Pancreas (tissue), 10 donors: ENCODE measurements around the gene TRIP4. TPM values are rescaled to one million over a fixed set of nuclear protein-coding genes. Genes with fewer than 3 reads are reported as not detected.
A peak's percentile ranks its signal among the peaks of the same experiment; 100 is the strongest.

Experiments used
- ATAC-seq, 4 donors: fragments of 200-7000 bp; cut with Tn5 transposase; one replicate each; pipeline versions ENCODE4 v1.8.0 to v1.9.1; 2020; ENCODE audit warnings: mild to moderate bottlenecking in 4 of 4, moderate library complexity in 4 of 4
- DNase-seq, 6 donors: peaks; one replicate each; pipeline ENCODE4 v3.0.0-alpha.2; 2020
- FAIRE-seq: peaks from 2 replicates; lab custom pipeline; 2012; peaks lifted over from hg19 to GRCh38; lab: Jason Lieb, UNC
- H3K27ac ChIP-seq, 4 donors: fragments of 200-600 bp; sonication (generic); 1 replicate in 3 of 4; 2 replicates in 1 of 4; pipeline versions ENCODE4 v1.5.0 to v1.8.0; 2020
- H3K27me3 ChIP-seq, 4 donors: fragments of 200-600 bp; one replicate each; pipeline ENCODE4 v1.8.0; 2021
- H3K36me3 ChIP-seq, 3 donors: fragments of 200-600 bp; sonication (generic) in 1 of 3; one replicate each; pipeline versions ENCODE4 v1.5.0 to v1.8.0; 2020 to 2021
- H3K4me1 ChIP-seq, 3 donors: fragments of 200-600 bp; one replicate each; pipeline ENCODE4 v1.8.0; 2021
- H3K4me3 ChIP-seq, 4 donors: fragments of 200-600 bp; sonication (generic) in 2 of 4; one replicate each; pipeline versions ENCODE4 v1.5.0 to v1.8.0; 2020 to 2021
- H3K9me3 ChIP-seq, 4 donors: fragments of 200-600 bp; one replicate each; pipeline ENCODE4 v1.8.0; 2021
- WGBS, 2 donors: extraction: QIAGEN DNeasy Blood & Tissue Kit; methylation state at CpG; one replicate each; pipeline ENCODE4 v1.1.7; 2013; 5-methylcytosine and 5-hydroxymethylcytosine counted together
- intact Hi-C, 3 donors: fragments of 100-400 bp; cut with DNase I; formaldehyde crosslinking; loops; one replicate each; pipeline versions ENCODE4 v1.11.1 to v1.14.2; 2022
- polyA plus RNA-seq, 2 donors: library from polyadenylated mRNA; stranded (reverse); fragments of 200-250 nt; gene quantifications; one replicate each; pipeline ENCODE4 v1.2.3, GENCODE V29; 2013
- total RNA-seq, 6 donors: library from RNA; stranded (reverse); fragmentation: NEBNext Ultra II Directional in 4 of 6; extraction: Animal tissue kit (Norgen Biotek cat#: 25700) in 4 of 6; gene quantifications; one replicate each; pipeline versions ENCODE4 v1.2.1 to v1.2.4, GENCODE V29; 2021 to 2023
- TF ChIP-seq, protein P1 (sequence below), 4 donors: fragments of 200-600 bp; sonication (generic) in 3 of 4; IDR thresholded peaks; one replicate each; pipeline versions ENCODE4 v1.5.0 to v1.8.0; 2021; ENCODE audit warnings: antibody characterized with exemption in 4 of 4
- donor health status: healthy with polysubstance abuse.
- donor health status: DM: no; HTN: no; CAD: no; lungs with moderate emphysema.
- donor health status: DM: no; HTN: no; CAD: no.
- donor health status: control.
- donor health status: control.
- donor health status: Bipolar disorder and iron deficiency.
- donor health status: DM: yes; HTN: yes; CAD: no.
- donor health status: DM: no; HTN: no; CAD: no.
- donor health status: DM: no; HTN: no; CAD: no.
- donor health status: DM: yes; HTN: yes; CAD: no.

TRIP4 gene
- total and polyA plus RNA-seq, 8 donors = 9.1 to 17.5 (median 11.6) TPM

DNA sequence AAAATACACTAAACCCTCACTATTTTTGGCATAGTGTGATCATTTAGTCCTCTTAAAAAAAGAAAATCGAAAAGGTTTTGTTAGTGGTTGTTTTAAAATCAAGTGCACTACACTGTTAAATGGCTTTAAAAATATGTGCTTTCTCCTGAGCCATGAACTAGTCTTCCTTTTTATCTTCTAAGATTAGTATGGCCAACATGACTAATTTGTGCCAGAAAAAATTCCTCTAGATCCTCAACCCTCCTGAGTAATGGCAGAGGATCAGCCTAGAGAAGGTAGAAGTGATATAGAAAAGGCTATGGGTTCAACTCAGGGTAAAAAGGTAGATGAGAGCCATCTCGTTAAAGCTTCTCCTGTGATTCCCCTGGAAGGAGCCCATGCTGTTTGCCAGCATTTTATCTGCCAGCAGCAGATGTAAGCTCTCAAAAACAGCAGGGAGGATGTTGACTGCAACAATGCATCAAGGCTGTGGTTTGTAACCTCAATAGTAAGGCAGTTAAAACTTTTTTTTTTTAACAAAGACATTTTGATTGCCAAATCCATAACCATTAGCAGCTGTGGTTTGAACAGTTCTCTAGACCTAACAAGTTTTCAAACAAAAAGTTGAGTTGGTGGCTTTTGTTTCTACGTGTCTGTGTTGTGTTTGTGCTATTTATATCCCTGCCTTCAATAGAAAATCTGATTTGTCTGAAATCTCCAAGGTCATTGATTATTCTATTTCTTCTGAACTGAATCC lies 42.5 kb downstream of the TRIP4 start:
- DNase-seq (no peak), ATAC-seq (peak in 3 of 4 donors; percentile 30 to 52 (median 44)), FAIRE-seq (no peak)
- Histone ChIP-seq H3K9me3 (no peaks in the 10 kb centered on the region), H3K36me3 (peaks cover 0 to 13% (median 0%) of the 10 kb centered on the region in 3 donors), H3K4me1 (peaks cover 0 to 9% (median 0%) of the 10 kb centered on the region in 3 donors), H3K4me3 (no peak overlapping the region), H3K27me3 (no peaks in the 10 kb centered on the region), H3K27ac (no peak overlapping the region)
- intact Hi-C loops = loop anchor here in 2 of 3 donors (10.0 kb wide), 3 partner anchors 225 to 255 kb away; no protein-coding TSS in a partner anchor
- 32 to 38% methylated on average over 3 of the region's 3 CpGs for WGBS, 2 donors
- TF ChIP-seq, protein P1, sequence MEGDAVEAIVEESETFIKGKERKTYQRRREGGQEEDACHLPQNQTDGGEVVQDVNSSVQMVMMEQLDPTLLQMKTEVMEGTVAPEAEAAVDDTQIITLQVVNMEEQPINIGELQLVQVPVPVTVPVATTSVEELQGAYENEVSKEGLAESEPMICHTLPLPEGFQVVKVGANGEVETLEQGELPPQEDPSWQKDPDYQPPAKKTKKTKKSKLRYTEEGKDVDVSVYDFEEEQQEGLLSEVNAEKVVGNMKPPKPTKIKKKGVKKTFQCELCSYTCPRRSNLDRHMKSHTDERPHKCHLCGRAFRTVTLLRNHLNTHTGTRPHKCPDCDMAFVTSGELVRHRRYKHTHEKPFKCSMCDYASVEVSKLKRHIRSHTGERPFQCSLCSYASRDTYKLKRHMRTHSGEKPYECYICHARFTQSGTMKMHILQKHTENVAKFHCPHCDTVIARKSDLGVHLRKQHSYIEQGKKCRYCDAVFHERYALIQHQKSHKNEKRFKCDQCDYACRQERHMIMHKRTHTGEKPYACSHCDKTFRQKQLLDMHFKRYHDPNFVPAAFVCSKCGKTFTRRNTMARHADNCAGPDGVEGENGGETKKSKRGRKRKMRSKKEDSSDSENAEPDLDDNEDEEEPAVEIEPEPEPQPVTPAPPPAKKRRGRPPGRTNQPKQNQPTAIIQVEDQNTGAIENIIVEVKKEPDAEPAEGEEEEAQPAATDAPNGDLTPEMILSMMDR (IDR thresholded peaks at IDR 0.05) = no peak

DNA sequence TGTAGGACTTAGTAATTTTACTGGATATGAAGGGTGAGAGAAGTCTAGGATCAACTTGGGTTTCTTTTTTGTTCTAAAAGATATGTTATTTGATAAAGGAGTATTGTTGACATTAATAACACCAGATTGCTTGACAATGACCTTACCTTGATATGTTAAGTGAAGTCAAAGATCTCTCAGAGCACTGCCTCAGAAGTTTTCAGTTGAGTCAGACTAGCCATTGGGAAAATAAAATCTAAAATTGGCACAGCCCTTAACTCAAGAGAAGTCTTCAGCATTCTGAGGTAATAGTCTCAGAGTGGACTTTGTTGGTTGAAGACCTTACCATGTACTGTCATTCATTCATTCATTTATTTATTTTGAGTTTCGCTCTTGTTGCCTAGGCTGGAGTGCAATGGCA lies 50.3 kb downstream of the TRIP4 start:
- Histone ChIP-seq H3K9me3 (no peaks in the 10 kb centered on the region), H3K36me3 (no peaks in the 10 kb centered on the region), H3K27ac (no peak overlapping the region), H3K27me3 (no peaks in the 10 kb centered on the region), H3K4me1 (no peaks in the 10 kb centered on the region), H3K4me3 (no peak overlapping the region)
- ATAC-seq (no peak), FAIRE-seq (no peak), DNase-seq (no peak)
- 96 to 97% methylated on average over 1 of the region's 1 CpG for WGBS, 2 donors
- TF ChIP-seq, protein P1 (IDR thresholded peaks at IDR 0.05) = no peak
- intact Hi-C loops = loop anchor here in 1 of 3 donors (10.0 kb wide), 1 partner anchor 237 kb away; no protein-coding TSS in a partner anchor

DNA sequence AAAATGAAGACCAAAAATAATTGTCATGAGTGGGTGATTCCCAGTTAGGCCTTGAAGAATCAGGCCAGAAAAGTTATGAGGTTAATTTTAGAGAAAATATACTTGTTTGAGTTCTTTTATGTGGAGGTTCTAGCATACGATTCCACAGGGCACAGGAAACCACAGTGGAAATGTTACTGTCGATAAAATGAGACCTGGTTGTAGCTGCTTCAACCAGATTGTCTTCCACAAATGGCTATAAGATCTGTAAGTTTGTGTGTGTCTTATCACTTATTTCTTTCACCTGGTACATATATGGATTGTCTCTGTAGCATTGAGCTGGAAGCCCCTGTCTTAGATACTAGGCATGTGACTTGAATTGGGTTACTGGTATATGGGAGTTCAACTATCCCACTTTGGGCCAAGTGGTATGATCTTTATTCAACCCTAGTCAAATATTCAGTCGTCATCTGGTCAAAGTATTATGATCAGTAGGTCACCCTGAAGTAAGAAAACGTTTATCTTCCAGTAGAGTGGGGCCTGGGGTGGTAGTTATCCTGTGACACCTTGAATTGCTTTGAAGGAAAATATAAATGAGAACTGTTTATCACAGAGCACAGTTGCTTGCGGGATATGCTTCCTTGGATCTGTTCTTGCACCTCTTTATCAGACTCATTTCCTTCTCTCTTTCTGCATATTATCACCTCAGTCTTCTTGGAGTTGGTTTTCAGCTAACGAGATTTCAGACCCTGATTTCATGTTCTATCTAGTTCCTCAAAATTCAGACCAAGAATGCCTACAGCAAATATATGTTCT lies 51.2 kb downstream of the TRIP4 start:
- no peak for FAIRE-seq
- intact Hi-C loops = loop anchor here in 1 of 3 donors (10.0 kb wide), 1 partner anchor 236 kb away; no protein-coding TSS in a partner anchor
- Histone ChIP-seq H3K27ac (no peak overlapping the region), H3K9me3 (no peaks in the 10 kb centered on the region), H3K4me1 (peaks cover 0 to 8% (median 3%) of the 10 kb centered on the region in 3 donors), H3K36me3 (no peaks in the 10 kb centered on the region), H3K27me3 (no peaks in the 10 kb centered on the region), H3K4me3 (no peak overlapping the region)
- 79 to 82% methylated on average over 6 of the region's 6 CpGs for WGBS, 2 donors
- DNase-seq = no peak
- TF ChIP-seq, protein P1 (IDR thresholded peaks at IDR 0.05) = no peak
- ATAC-seq = no peak

DNA sequence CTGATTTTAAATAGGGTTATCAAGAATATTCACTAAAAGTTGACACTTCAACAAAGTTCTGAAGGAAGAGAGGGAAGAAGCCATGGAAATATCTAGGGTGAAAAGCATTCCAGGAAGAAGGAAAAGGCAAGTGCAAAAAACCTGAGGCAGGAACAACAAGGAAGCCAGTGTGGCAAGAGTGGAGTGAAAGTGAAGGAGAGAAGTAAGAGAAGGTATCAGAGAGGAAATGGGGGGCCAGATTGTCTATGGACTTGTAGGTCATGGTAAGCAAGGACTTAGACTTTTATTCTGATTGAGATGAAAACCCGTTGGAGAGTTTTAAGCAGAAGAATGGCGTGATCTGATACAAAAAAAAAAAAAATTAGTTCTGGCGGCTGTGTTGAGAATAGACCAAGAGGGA lies 54.2 kb downstream of the TRIP4 start:
- FAIRE-seq = no peak
- Histone ChIP-seq H3K36me3 (peaks cover 0 to 7% (median 0%) of the 10 kb centered on the region in 3 donors), H3K9me3 (no peaks in the 10 kb centered on the region), H3K4me3 (no peak overlapping the region), H3K27ac (no peak overlapping the region), H3K27me3 (no peaks in the 10 kb centered on the region), H3K4me1 (peaks cover 0 to 18% (median 10%) of the 10 kb centered on the region in 3 donors)
- WGBS, 2 donors = 93 to 98% methylated on average over 3 of the region's 3 CpGs
- intact Hi-C loops = no loop called here
- ATAC-seq = no peak
- no peak for DNase-seq
- TF ChIP-seq, protein P1 (IDR thresholded peaks at IDR 0.05) = no peak
